ENCODE data around the gene GGT1. TPM values are rescaled to one million over a fixed set of nuclear protein-coding genes. Genes with fewer than 3 reads are reported as not detected.
"Not testable (repeated sequence)": the region's sequence is repeated elsewhere in the genome, so short reads cannot be mapped to it uniquely, and the experiment has no call there.

The GGT1 gene
- polyA plus RNA-seq, 1 experiment = 4.8 TPM

GRCh38 chr22:24627911-24628310, 24.9 kb downstream of the GGT1 start:
- H3K27ac ChIP-seq (ENCODE audit: low read depth, low read length); CTCF ChIA-PET; DNase-seq (ENCODE audit: low read depth, low spot score); POLR2A ChIA-PET; H3K27me3 ChIP-seq (ENCODE audit: control insufficient read depth, insufficient read depth, low read length); H3K9me3 ChIP-seq (ENCODE audit: control insufficient read depth, insufficient read depth, low read length); H3K4me3 ChIP-seq (ENCODE audit: low read depth, low read length): not testable (repeated sequence)

DNA sequence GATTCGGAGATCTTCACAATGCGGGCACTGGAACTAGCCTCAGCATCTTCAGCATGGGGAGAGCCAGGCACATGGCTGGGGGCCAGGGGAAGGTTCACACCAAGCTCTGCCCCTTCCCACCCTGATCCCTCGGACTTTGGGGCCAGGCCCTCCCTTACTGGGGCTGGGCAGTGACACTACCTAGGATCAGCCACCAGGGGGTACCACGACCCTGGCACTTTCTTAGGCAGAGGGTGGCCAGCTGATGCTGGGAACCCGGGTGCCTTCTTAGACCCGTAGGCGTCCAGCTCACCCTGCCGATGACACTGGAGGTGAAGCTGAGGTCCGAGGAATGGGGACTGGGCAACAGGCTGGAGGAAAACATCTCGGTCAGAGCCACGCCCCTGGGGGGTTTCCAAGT, 26.1 kb downstream of the GGT1 start:
- CTCF ChIA-PET; H3K4me3 ChIP-seq (ENCODE audit: low read depth, low read length); H3K27me3 ChIP-seq (ENCODE audit: control insufficient read depth, insufficient read depth, low read length); H3K27ac ChIP-seq (ENCODE audit: low read depth, low read length); DNase-seq (ENCODE audit: low read depth, low spot score); H3K9me3 ChIP-seq (ENCODE audit: control insufficient read depth, insufficient read depth, low read length); POLR2A ChIA-PET: not testable (repeated sequence)
- TF ChIP-seq, protein P1, sequence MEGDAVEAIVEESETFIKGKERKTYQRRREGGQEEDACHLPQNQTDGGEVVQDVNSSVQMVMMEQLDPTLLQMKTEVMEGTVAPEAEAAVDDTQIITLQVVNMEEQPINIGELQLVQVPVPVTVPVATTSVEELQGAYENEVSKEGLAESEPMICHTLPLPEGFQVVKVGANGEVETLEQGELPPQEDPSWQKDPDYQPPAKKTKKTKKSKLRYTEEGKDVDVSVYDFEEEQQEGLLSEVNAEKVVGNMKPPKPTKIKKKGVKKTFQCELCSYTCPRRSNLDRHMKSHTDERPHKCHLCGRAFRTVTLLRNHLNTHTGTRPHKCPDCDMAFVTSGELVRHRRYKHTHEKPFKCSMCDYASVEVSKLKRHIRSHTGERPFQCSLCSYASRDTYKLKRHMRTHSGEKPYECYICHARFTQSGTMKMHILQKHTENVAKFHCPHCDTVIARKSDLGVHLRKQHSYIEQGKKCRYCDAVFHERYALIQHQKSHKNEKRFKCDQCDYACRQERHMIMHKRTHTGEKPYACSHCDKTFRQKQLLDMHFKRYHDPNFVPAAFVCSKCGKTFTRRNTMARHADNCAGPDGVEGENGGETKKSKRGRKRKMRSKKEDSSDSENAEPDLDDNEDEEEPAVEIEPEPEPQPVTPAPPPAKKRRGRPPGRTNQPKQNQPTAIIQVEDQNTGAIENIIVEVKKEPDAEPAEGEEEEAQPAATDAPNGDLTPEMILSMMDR (IDR thresholded peaks at IDR 0.05; ENCODE audit: low read depth, low read length) = peak; percentile 23; the same call in 1 of the 2 replicates

DNA sequence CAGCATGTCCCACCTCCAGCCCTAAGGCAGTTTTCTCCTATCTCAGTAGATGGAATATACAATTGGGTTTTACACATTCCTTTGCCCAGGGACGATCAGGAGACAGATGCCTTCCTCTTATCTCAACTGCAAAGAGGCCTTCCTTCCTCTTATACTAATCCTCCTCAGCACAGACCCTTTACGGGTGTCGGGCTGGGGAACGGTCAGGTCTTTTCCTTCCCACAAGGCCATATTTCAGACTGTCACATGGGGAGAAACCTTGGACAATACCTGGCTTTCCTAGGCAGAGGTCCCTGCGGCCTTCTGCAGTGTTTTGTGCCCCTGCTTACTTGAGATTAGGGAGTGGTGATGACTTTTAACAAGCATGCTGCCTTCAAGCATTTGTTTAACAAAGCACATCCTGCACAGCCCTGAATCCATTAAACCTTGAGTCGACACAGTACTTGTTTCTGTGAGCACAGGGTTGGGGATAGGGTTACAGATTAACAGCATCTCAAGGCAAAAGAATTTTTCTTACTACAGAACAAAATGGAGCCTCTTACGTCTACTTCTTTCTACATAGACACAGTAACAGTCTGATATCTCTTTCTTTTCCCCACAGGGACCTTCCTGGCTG, 27.9 kb downstream of the GGT1 start:
- POLR2A ChIA-PET; CTCF ChIA-PET; H3K9me3 ChIP-seq (ENCODE audit: control insufficient read depth, insufficient read depth, low read length); DNase-seq (ENCODE audit: low read depth, low spot score); H3K27me3 ChIP-seq (ENCODE audit: control insufficient read depth, insufficient read depth, low read length); H3K27ac ChIP-seq (ENCODE audit: low read depth, low read length); H3K4me3 ChIP-seq (ENCODE audit: low read depth, low read length): not testable (repeated sequence)

DNA sequence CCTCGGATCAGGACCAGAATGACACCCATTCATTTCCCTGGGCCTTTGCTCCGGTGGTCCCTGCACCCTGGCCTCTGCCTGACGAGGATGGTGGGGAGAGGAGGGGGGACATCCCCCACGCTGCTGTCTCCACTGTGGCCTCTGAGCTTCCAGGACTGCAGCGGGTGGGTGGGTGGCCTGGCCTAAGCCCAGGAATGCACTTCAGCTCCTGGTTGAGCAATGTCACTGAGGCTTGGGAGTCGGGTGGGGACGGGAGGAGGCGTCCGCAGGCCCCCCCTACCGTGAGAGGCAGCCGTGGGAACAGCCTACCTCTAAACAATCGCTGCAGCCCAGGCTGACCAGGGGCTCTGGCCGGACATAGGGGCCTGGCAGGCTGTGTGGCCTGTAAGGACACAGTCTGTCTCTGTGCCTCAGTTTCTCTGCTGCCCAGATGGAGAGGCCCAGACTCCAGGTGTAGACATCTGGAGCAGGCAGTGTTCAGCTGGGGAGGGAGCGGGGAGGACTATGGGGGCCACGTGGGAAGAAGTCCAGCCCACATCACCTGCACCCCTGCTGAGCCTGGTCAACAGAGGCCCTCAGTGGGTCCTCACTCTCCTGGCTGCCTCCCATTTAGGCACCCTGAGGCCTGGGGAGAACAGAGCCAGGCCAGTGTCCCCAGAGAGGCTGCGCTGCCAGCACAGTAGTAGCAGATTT, 28.6 kb downstream of the GGT1 start:
- H3K27ac ChIP-seq (ENCODE audit: low read depth, low read length); DNase-seq (ENCODE audit: low read depth, low spot score); POLR2A ChIA-PET; H3K27me3 ChIP-seq (ENCODE audit: control insufficient read depth, insufficient read depth, low read length); H3K9me3 ChIP-seq (ENCODE audit: control insufficient read depth, insufficient read depth, low read length); CTCF ChIA-PET; H3K4me3 ChIP-seq (ENCODE audit: low read depth, low read length): not testable (repeated sequence)

- H3K4me3 ChIP-seq (ENCODE audit: low read depth, low read length); DNase-seq (ENCODE audit: low read depth, low spot score); H3K27me3 ChIP-seq (ENCODE audit: control insufficient read depth, insufficient read depth, low read length); H3K9me3 ChIP-seq (ENCODE audit: control insufficient read depth, insufficient read depth, low read length); H3K27ac ChIP-seq (ENCODE audit: low read depth, low read length); CTCF ChIA-PET; POLR2A ChIA-PET: not testable (repeated sequence)
Measured at GRCh38 chr22:24632642-24633041, 29.6 kb downstream of the GGT1 start.

DNA sequence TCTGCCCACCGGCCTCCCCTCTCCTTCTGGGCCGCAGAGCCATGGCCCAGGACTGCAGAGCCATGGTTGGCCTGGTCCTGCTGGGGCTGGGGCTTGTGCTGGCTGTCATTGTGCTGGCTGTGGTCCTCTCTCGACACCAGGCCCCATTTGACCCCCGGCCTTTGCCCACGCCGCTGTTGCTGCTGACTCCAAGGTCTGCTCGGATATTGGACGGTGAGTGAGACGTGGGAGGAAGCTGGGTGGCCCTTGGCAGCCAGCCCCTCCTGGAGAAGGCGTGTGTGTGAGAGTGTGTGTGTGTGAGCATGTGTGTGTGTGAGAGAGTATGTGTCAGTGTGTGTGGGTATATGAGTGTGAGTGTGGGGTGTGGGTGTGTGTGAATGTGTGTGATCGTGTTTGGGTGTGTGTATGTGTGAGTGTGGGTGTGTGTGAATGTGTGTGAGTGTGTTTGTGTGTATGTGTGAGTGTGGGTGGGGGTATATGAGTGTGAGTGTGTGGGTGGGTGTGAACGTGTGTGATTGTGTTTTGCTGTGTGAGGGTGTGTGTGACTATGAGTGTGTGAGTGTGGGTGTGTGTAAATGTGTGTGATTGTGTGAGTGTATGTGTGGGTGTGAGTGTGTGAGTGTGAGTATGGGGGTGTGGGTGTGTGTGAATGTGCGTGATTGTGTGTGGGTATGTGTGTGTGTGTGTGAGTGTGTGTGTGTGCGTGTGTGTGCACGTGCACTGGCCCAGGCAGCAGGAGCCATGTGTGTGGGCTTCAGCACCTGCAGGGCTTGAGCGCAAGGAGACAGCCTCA, 30.4 kb downstream of the GGT1 start:
- H3K27me3 ChIP-seq (ENCODE audit: control insufficient read depth, insufficient read depth, low read length); H3K27ac ChIP-seq (ENCODE audit: low read depth, low read length); CTCF ChIA-PET; DNase-seq (ENCODE audit: low read depth, low spot score); H3K4me3 ChIP-seq (ENCODE audit: low read depth, low read length); POLR2A ChIA-PET; H3K9me3 ChIP-seq (ENCODE audit: control insufficient read depth, insufficient read depth, low read length): not testable (repeated sequence)

- CTCF ChIA-PET = interaction anchor here (0.7 to 0.9 kb wide), 2 partner anchors 51 to 123 kb away, joined by 3 read pairs; no protein-coding TSS in a partner anchor
- H3K9me3 ChIP-seq (ENCODE audit: control insufficient read depth, insufficient read depth, low read length); DNase-seq (ENCODE audit: low read depth, low spot score); H3K27me3 ChIP-seq (ENCODE audit: control insufficient read depth, insufficient read depth, low read length); H3K27ac ChIP-seq (ENCODE audit: low read depth, low read length); H3K4me3 ChIP-seq (ENCODE audit: low read depth, low read length); POLR2A ChIA-PET: not testable (repeated sequence)
- TF ChIP-seq, protein P1 (IDR thresholded peaks at IDR 0.05; ENCODE audit: low read depth, low read length) = peak; percentile 19; the same call in 1 of the 2 replicates
Measured at GRCh38 chr22:24634776-24635389, 31.9 kb downstream of the GGT1 start.

- CTCF ChIA-PET = not testable (repeated sequence)
Measured at GRCh38 chr22:24636513-24636912, 33.5 kb downstream of the GGT1 start.

GRCh38 chr22:24642307-24642706, 39.3 kb downstream of the GGT1 start:
- H3K9me3 ChIP-seq (ENCODE audit: control insufficient read depth, insufficient read depth, low read length); H3K27me3 ChIP-seq (ENCODE audit: control insufficient read depth, insufficient read depth, low read length); POLR2A ChIA-PET; DNase-seq (ENCODE audit: low read depth, low spot score); H3K27ac ChIP-seq (ENCODE audit: low read depth, low read length); CTCF ChIA-PET; H3K4me3 ChIP-seq (ENCODE audit: low read depth, low read length): not testable (repeated sequence)

More at GRCh38 chr22:24636513-24636912, 33.5 kb downstream of the GGT1 start:
- not testable (repeated sequence) for H3K9me3 ChIP-seq (ENCODE audit: control insufficient read depth, insufficient read depth, low read length); H3K27ac ChIP-seq (ENCODE audit: low read depth, low read length); H3K27me3 ChIP-seq (ENCODE audit: control insufficient read depth, insufficient read depth, low read length); H3K4me3 ChIP-seq (ENCODE audit: low read depth, low read length); DNase-seq (ENCODE audit: low read depth, low spot score)
- POLR2A ChIA-PET = interaction anchor here (0.6 kb wide), 1 partner anchor 346 kb away, joined by 6 read pairs; no protein-coding TSS in a partner anchor

GRCh38 chr22:24644409-24644808, 41.4 kb downstream of the GGT1 start:
- DNase-seq (ENCODE audit: low read depth, low spot score); H3K27ac ChIP-seq (ENCODE audit: low read depth, low read length); H3K9me3 ChIP-seq (ENCODE audit: control insufficient read depth, insufficient read depth, low read length); CTCF ChIA-PET; H3K4me3 ChIP-seq (ENCODE audit: low read depth, low read length); H3K27me3 ChIP-seq (ENCODE audit: control insufficient read depth, insufficient read depth, low read length); POLR2A ChIA-PET: not testable (repeated sequence)

All from AG04450 (cell line).